MV-4-11 (cell line): Measurements from ENCODE around the gene SLC24A3.
"Not testable (repeated sequence)": the region's sequence is repeated elsewhere in the genome, so short reads cannot be mapped to it uniquely, and the experiment has no call there.

Source experiments
- DNase-seq: peaks from one replicate; lab custom pipeline; 2025; lab: John Stamatoyannopoulos, UW

The SLC24A3 gene

GRCh38 chr20:19633985-19634384 is 421.5 kb downstream of the SLC24A3 start:
- DNase-seq, result no peak

GRCh38 chr20:19639471-19640045 is 427.1 kb downstream of the SLC24A3 start:
- DNase-seq, result not testable (repeated sequence)

GRCh38 chr20:19642860-19643259 is 430.4 kb downstream of the SLC24A3 start:
- DNase-seq, result no peak

GRCh38 chr20:19644085-19644484 is 431.6 kb downstream of the SLC24A3 start:
- DNase-seq, result no peak

GRCh38 chr20:19646963-19647362 is 434.5 kb downstream of the SLC24A3 start:
- DNase-seq, result no peak

GRCh38 chr20:19648024-19648423 is 435.6 kb downstream of the SLC24A3 start:
- DNase-seq, result no peak

- no peak for DNase-seq
Observed at GRCh38 chr20:19649041-19649440, 436.6 kb downstream of the SLC24A3 start.

- DNase-seq, result no peak
Observed at GRCh38 chr20:19652591-19653026, 440.2 kb downstream of the SLC24A3 start.

GRCh38 chr20:19653327-19653726 is 440.9 kb downstream of the SLC24A3 start:
- no peak for DNase-seq

GRCh38 chr20:19654921-19655320 is 442.5 kb downstream of the SLC24A3 start:
- DNase-seq, result no peak

- DNase-seq, result peak; percentile 94
Observed at GRCh38 chr20:19658137-19658536, 445.7 kb downstream of the SLC24A3 start.

GRCh38 chr20:19659448-19659847 is 447.0 kb downstream of the SLC24A3 start:
- no peak for DNase-seq

GRCh38 chr20:19660808-19661378 is 448.5 kb downstream of the SLC24A3 start:
- DNase-seq, result no peak

- peak; percentile 55 for DNase-seq
Observed at GRCh38 chr20:19661717-19662636, 449.5 kb downstream of the SLC24A3 start.

- no peak for DNase-seq
Observed at GRCh38 chr20:19662637-19662995, 450.2 kb downstream of the SLC24A3 start.

GRCh38 chr20:19668418-19668817 is 456.0 kb downstream of the SLC24A3 start:
- peak; percentile 47 for DNase-seq

GRCh38 chr20:19670829-19671228 is 458.4 kb downstream of the SLC24A3 start:
- no peak for DNase-seq

GRCh38 chr20:19671374-19671773 is 458.9 kb downstream of the SLC24A3 start:
- DNase-seq, result no peak

GRCh38 chr20:19672498-19672897 is 460.1 kb downstream of the SLC24A3 start:
- no peak for DNase-seq

GRCh38 chr20:19673575-19673974 is 461.1 kb downstream of the SLC24A3 start:
- no peak for DNase-seq

- no peak for DNase-seq
Observed at GRCh38 chr20:19676202-19676601, 463.8 kb downstream of the SLC24A3 start.

GRCh38 chr20:19677336-19677735 is 464.9 kb downstream of the SLC24A3 start:
- DNase-seq, result peak; percentile 43

- DNase-seq, result not testable (repeated sequence)
Observed at GRCh38 chr20:19678591-19678990, 466.1 kb downstream of the SLC24A3 start.
